GM12891 (cell line): ENCODE results near the gene PPFIBP1.

ENCODE experiments used
- PAX5 ChIP-seq: IDR thresholded peaks from 2 replicates; pipeline ENCODE4 v1.6.1; 2011; ENCODE audit warnings: low read length, moderate library complexity, mild to moderate bottlenecking; ENCODE audit not compliant: insufficient read depth, severe bottlenecking
- POLR2A ChIP-seq: IDR thresholded peaks from 2 replicates; pipeline ENCODE4 v1.6.1; 2011; ENCODE audit warnings: low read depth, low read length, control low read depth
- POLR2AphosphoS5 ChIP-seq: IDR thresholded peaks from 2 replicates; pipeline ENCODE4 v1.6.1; 2011; ENCODE audit warnings: low read depth, low read length, control low read depth
- SPI1 ChIP-seq: IDR thresholded peaks from 2 replicates; pipeline ENCODE4 v1.6.1; 2011; ENCODE audit warnings: low read depth, low read length, control low read depth
- TAF1 ChIP-seq: IDR thresholded peaks from 2 replicates; pipeline ENCODE4 v1.6.1; 2011; ENCODE audit warnings: low read depth, low read length, control low read depth

DNA sequence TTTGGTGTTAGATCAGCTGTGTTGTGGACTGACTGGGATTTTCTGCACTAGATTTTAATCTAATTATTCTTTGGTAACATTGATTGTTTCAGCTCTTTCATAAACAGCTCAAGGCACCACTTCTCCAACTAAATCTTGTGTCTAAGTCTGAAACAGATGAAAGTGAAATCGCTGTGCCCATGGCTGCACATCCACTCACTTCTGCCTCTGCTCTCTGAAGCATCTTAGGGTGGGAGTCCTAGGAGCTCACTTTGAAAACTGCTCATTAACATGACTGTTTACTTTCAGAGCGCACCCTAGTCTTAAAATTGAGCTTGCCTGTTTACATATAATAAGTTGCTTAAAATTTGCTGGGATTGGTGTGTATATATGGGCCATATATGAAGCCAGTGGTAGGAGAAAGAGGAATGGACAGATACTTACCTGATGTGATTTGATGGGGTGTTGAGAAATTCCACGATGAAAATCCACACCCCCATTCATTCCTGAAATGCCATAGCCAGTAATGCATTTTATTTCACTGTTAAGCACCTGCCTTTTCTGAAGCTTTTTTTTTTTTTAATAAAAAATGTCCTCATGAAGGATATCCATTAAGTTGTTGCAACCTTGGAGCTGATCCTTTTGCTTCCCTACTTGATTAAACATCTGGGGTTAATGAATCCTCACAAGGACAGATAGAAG, 52.8 kb downstream of the PPFIBP1 start:
- TF ChIP-seq POLR2A (no peak), SPI1 (no peak), POLR2AphosphoS5 (no peak), TAF1 (no peak), PAX5 (no peak)
